Esophagus muscularis mucosa (tissue), 4 donors: ENCODE data around the gene PKNOX1. TPM values are rescaled to one million over a fixed set of nuclear protein-coding genes. Genes with fewer than 3 reads are reported as not detected.
"Not testable (repeated sequence)": the region's sequence is repeated elsewhere in the genome, so short reads cannot be mapped to it uniquely, and the experiment has no call there.

Experiments used
- DNase-seq: peaks from one replicate; pipeline ENCODE4 v3.0.0-alpha.2; 2017; ENCODE audit errors: extremely low spot score
- H3K27ac ChIP-seq, 4 donors: fragments of 200-600 bp; sonication (generic); replicated peaks in 1 of 4; 1 replicate in 3 of 4; 2 replicates in 1 of 4; pipeline ENCODE4 v1.5.1; 2016 to 2019; ENCODE audit warnings: mild to moderate bottlenecking in 1 of 4
- H3K27me3 ChIP-seq, 4 donors: fragments of 200-600 bp; sonication (generic); one replicate each; pipeline versions ENCODE4 v1.5.1 to v1.6.0; 2016 to 2019
- H3K36me3 ChIP-seq, 4 donors: fragments of 200-600 bp; sonication (generic); one replicate each; pipeline ENCODE4 v1.5.1; 2016 to 2019
- H3K4me1 ChIP-seq, 4 donors: fragments of 200-600 bp; sonication (generic); one replicate each; pipeline ENCODE4 v1.5.1; 2016 to 2019
- H3K4me3 ChIP-seq, 4 donors: fragments of 200-600 bp; sonication (generic); 1 replicate in 2 of 4; 2 replicates in 2 of 4; pipeline ENCODE4 v1.5.1; 2016 to 2019; ENCODE audit warnings: mild to moderate bottlenecking in 4 of 4, moderate library complexity in 1 of 4
- H3K9me3 ChIP-seq, 4 donors: fragments of 200-600 bp; sonication (generic); 1 replicate in 3 of 4; 2 replicates in 1 of 4; pipeline ENCODE4 v1.5.1; 2016 to 2019
- WGBS: methylation state at CpG from one replicate; pipeline ENCODE4 v1.1.5; 2018; 5-methylcytosine and 5-hydroxymethylcytosine counted together
- intact Hi-C: fragments of 100-400 bp; cut with DNase I; formaldehyde crosslinking; loops from one replicate; pipeline ENCODE4 v1.15.1; 2023
- total RNA-seq, 4 donors: library from RNA; depleted of rRNA; stranded (reverse); fragments of >200 nt; gene quantifications; one replicate each; pipeline versions ENCODE4 v1.1.0 to v1.2.1, GENCODE V29; 2016

Gene PKNOX1
- total RNA-seq, 4 donors from 2014 or later = 10.3 to 18.7 (median 14.3) TPM

DNA sequence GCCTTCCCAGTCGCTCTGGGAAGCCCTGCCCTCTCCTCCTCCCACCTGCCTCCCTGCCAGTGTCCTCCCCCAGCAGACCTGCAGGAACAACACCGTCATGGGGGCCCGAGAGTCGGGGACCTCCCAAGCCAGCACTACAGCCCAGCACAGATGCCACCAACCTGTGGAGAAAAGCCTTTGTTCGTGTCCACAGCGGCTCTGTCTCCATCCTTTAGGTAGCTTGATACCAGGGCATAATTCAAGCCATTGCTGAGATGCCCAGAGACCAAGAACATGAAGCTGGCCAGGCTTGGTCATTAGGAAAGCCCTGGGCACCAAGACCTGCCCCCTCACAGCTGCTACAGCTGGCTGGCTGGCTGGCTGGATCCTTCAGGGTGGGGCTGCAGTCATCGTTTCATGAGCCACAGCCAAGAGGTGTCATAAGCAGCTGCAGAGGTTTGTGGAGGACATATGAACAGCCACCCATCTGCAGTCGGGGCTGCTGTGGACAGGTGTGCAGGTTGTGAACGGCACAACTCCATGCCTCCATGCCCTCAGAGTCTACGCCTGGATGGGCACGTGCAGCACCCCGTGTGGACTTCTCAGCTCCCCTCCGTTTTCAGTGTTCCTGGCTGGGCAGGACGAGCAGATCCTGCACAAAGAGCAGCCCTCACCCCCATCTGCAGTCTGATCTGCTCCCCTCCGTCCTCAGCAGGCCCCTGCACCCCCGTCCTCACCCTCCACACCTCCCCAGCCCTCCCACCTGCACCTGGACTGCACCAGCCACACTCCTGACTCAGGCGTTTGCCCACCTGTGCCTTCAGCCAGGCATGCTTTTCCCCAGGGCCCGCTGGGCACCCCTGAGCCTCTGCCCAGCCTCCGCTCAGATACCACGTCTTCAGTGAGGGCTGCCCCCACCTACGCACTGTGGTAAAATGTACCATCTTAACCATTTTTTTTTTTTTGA is 71.8 kb downstream of the PKNOX1 start:
- intact Hi-C loops, DNase-seq, H3K4me1 ChIP-seq, H3K27me3 ChIP-seq, H3K4me3 ChIP-seq, H3K9me3 ChIP-seq, H3K27ac ChIP-seq, H3K36me3 ChIP-seq: not testable (repeated sequence)
- WGBS = 90% methylated on average over 2 of the region's 21 CpGs

DNA sequence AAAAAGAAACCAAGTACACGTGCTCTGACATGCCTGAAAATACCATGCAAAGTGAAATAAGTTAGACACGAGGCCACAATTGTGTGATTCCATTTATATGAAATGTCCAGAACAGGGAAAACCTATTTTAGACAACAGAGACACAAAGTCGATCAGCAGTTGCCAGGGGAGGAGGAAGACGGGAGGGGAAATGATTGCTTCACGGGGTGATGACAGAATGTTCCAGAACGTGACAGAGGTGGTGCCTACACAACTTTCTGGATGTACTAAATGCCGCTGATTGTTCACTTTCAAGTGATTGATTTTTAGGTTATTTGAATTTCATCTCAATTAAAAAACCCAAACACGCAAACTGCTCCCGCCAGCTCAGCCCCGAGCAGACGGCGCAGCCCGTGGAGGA is 78.8 kb downstream of the PKNOX1 start:
- H3K27ac ChIP-seq, H3K4me3 ChIP-seq, H3K36me3 ChIP-seq, H3K4me1 ChIP-seq, intact Hi-C loops, H3K27me3 ChIP-seq, DNase-seq, H3K9me3 ChIP-seq: not testable (repeated sequence)
- WGBS = no CpG with 5 or more reads among the region's 13 CpGs

DNA sequence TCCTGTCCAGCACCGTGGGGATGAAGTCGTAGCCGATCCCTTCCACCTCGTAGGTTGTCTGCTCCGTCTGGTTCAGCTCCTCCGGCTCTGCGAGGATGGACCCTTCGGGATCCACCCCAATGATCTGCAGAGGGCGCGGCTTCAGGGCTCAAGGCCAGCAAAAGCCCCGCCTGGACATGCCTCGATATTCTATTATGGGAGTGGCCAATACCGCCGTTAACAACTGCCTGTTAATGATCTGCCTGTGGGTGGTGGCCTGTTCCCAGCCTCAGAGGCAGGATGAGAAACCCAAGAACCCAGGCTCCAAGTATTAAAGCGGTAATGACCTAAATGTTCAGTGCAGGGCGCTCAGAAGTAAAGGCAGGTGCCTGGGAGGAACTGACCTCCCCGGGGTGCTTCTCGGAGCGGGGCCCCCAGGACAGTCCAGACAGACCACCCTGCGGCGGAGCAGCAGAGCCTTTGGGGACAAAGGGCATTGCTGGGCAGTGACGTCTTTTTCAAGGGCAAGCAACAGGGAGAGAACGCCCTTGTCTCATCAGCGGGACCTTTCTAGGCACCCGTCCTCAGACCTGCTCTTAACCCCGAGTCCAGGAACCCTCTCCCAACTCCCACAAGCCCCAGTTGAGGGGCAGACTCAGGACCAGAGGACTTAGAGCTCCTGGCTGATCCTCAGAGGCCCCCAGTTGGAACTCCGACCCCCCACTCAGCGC is 88.7 kb downstream of the PKNOX1 start:
- H3K36me3 ChIP-seq, H3K9me3 ChIP-seq, DNase-seq, H3K4me1 ChIP-seq, H3K4me3 ChIP-seq, H3K27me3 ChIP-seq, H3K27ac ChIP-seq, intact Hi-C loops: not testable (repeated sequence)
- WGBS = no CpG with 5 or more reads among the region's 28 CpGs

DNA sequence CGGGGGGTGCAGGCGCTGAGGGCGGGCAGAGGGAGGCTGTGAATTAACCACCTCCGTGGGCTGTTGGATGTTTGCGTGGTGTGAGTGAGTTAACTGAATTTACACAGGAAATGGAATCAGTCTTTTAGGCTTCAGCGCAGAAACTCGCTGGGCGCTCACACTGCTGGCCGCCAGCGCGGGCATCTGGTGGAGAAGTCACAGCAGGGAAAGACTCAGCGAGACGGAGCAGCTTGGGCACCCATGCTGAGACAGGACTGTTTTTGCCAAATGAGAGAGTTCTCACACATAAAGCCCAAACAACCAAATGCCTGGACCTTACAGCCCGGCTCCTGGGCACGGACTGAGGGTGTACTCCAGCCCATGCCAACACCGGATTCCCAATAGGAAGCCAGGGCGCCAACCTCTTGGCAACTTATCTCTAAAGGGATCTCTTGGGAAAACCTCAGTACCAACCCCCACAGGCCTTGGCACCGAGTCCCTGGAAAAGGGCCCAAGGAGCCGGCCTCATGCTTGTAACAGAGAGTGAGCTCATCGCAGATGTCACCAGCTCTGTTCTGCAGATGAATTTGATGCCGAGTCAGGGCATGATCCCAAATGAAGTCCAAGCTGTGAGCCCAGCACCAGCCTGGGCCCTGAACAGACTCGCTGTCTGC is 90.0 kb downstream of the PKNOX1 start:
- H3K27me3 ChIP-seq, H3K36me3 ChIP-seq, H3K4me3 ChIP-seq, H3K27ac ChIP-seq, DNase-seq, intact Hi-C loops, H3K4me1 ChIP-seq, H3K9me3 ChIP-seq: not testable (repeated sequence)
- WGBS = no CpG with 5 or more reads among the region's 22 CpGs

DNA sequence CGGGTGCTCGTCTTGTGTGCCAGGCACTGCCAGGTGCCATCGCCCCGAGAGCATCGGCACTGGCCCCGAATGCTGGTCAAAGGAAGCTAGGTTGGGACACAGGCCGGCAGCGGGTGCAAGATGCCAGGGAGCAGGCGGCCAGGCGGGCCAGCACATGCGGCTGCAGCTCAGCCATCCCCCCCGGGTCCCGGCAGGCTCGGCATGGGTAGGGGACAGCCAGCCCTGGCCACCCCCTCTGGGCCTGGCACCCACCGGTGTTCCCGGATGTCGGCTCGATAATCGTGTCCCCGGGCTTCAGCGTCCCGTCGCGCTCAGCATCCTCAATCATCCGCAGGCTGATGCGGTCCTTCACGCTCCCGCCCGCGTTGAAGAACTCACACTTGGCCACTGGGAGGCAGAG is 91.6 kb downstream of the PKNOX1 start:
- H3K4me3 ChIP-seq, intact Hi-C loops, H3K27ac ChIP-seq, DNase-seq, H3K9me3 ChIP-seq, H3K4me1 ChIP-seq, H3K36me3 ChIP-seq, H3K27me3 ChIP-seq: not testable (repeated sequence)
- no CpG with 5 or more reads among the region's 30 CpGs for WGBS

DNA sequence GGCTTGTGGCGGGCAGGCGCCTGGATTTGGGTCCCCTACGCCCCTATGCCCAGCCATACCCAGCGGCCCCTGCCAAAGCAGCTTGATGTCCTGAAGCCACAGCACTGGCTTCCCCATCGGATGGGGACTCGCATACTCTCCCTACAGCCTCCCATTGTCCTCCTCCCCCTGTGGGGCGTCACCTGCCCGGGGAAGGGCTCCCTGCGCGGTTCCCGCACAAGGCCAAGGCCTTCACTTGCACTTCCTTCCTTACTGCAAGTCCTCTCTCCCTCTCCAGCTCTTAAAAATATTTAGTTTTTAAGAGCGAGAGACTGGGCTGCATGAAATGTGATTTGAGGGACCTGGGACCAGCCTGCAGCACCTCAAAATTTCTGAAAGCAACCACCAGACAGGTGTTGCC is 92.3 kb downstream of the PKNOX1 start:
- H3K27ac ChIP-seq, H3K36me3 ChIP-seq, DNase-seq, H3K9me3 ChIP-seq, H3K27me3 ChIP-seq, H3K4me3 ChIP-seq, intact Hi-C loops, H3K4me1 ChIP-seq: not testable (repeated sequence)
- WGBS = 89% methylated on average over 8 of the region's 12 CpGs

DNA sequence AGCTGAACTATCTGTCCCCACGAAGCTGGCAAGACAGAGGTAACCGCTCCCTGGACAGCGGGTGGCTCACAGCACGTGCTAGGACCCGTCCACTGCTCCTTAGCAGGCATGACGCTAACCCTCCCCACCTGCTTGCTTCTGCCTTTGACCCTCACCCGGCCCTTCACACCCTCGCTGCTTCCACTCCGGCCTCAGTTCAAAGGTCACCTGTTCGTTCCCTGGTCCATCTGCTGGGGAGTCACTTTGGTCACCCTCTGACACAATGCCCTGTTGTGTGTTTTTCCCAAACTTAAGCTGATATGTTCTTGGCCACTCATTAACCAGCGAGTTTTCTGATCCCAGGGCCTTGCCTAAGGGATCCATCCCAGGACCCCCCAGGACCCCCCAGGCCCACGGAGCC is 93.7 kb downstream of the PKNOX1 start:
- H3K27me3 ChIP-seq, intact Hi-C loops, H3K27ac ChIP-seq, H3K36me3 ChIP-seq, H3K4me1 ChIP-seq, H3K9me3 ChIP-seq, H3K4me3 ChIP-seq, DNase-seq: not testable (repeated sequence)
- WGBS = no CpG with 5 or more reads among the region's 12 CpGs

DNA sequence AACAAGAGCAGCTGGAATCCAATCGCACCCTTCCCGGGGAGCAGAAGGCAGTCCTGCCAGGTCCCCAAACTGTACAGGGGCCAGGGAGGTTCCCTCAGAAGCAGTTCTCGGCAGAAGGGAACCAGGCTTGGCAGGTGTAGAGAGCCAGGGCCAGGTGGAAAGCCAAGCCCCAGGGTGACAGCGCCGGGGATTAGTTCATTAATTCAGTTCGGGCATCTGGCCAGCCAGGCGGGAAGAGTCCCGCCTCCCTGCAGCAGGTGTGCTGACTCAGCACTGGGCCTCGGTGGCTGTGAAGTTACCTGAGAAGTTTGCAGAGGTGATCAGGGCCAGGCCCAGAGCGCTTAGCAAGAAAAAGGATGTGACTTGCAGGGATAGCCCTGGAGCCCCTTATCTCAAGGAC is 95.3 kb downstream of the PKNOX1 start:
- H3K36me3 ChIP-seq, H3K27me3 ChIP-seq, H3K4me1 ChIP-seq, intact Hi-C loops, H3K27ac ChIP-seq, H3K9me3 ChIP-seq, H3K4me3 ChIP-seq, DNase-seq: not testable (repeated sequence)
- WGBS = no CpG with 5 or more reads among the region's 10 CpGs

DNA sequence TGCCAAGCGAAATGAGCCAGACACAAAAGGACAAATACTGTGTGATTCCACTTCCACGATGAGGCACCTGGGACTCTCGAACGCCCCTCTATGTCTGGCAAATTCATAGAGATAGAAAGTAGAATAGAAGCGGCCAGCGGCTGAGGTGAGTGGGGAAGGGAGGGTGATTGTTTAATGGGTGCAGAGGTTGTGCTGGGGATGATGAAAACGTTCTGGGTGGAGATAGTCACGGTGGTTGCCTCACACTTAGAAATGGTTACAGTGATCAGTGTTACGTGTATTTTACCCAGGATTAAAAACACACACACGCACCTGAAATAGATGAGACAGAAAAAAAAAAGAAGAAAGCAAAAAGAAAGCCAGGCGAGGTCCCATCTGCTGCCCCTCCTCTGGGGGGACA is 98.4 kb downstream of the PKNOX1 start:
- H3K9me3 ChIP-seq, H3K4me1 ChIP-seq, H3K27ac ChIP-seq, H3K27me3 ChIP-seq, H3K36me3 ChIP-seq, DNase-seq, intact Hi-C loops, H3K4me3 ChIP-seq: not testable (repeated sequence)
- WGBS = no CpG with 5 or more reads among the region's 11 CpGs

DNA sequence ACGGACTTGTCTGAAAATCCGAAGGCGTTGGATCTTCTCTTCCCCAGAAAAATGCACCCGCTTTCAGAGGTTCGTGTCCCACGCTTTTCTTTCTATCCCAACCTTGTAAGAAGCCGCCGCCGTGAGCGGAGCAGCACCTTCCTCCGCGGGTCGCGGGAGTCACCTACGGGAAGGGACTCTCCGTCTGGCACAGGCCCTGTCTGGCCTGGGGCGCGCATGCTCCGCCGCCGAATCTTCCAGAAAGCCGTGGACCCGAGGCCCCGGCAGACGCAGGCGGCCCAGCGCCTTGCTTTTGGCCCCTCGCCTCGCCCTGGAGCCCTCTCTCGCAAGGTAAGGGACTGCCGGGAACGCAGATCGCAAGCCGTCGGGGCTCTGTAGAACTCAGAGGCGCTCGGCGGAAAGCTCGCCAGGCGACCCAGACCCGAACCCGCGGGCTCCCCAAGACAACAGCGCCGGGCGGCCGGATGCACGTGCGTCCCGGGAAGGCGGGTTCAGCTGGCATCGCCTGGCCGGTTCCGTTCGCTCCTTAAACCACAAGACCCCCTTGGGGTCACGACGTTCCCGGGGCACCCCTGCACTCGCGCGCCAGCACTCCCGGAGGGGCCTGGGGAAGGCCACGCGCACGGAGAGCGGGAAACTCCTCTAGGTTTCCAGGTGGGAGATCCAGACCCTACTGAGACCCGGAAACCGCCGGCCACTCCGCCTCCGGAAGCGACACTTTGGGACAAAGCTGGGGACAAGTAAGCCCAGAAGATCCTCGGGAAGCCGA is 100.2 kb downstream of the PKNOX1 start:
- intact Hi-C loops, H3K4me1 ChIP-seq: not testable (repeated sequence)
- WGBS = no CpG with 5 or more reads among the region's 74 CpGs

DNA sequence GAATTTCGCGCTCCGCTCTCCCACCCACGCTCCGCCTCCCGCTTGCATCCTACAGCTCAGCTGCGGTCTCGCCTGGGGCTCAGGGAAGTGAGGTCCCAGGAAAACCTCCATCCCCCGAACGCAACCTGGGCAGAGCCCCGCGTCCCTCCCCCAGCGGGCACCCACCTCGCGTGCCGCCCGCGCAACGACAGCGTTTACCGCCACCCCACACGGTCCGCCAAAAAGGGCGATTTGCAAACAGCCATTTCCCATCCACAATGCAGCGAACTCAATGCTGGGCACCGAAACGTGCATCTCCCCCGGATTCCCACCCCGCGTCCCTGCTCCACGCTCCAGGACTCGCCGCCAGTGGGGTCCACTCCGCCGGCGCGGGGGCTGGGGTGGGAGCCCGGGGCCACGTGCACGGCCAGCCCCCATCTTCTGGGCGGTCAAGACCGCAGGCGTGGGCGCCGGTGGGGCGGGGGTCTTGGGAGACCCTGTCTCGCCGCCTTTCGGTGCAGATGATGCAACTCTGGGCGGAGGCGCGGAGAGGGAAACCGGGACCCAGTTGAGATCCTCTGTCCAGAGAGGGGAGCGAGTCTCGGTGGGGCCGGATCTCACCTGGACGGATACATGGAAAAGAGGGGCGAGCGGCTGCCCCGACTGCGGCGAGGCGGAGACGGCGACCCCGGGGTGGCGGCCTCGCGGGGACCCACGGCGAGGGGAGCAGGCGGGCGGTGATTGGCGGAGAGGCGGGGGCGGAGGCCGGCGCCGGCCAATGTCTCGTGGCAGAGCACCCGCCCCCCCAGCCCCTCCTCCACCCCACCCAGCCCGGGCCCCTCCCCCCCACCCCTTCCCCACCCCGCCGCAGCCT is 101.0 kb downstream of the PKNOX1 start, which contains the start of gene CBS:
Gene CBS (minus strand): TSS at position 666 of the 853 bp plus-strand sequence. CDS start 3,642 bp downstream, outside the sequence.
- H3K27ac ChIP-seq, H3K36me3 ChIP-seq, H3K9me3 ChIP-seq, DNase-seq, intact Hi-C loops, H3K4me3 ChIP-seq, H3K27me3 ChIP-seq, H3K4me1 ChIP-seq: not testable (repeated sequence)
- WGBS = no CpG with 5 or more reads among the region's 84 CpGs

More for the DNA sequence above, 100.2 kb downstream of the PKNOX1 start:
- not testable (repeated sequence) for H3K9me3 ChIP-seq, H3K36me3 ChIP-seq, H3K27ac ChIP-seq, H3K4me3 ChIP-seq, H3K27me3 ChIP-seq, DNase-seq
